A549 (cell line): ENCODE measurements around the gene SMARCA1.

ENCODE experiments used
- CTCF ChIP-seq: fragments of >200 bp; sonication (Bioruptor Twin); formaldehyde crosslinking; IDR thresholded peaks from 3 replicates; pipeline ENCODE4 v1.5.1; 2016
- ESRRA ChIP-seq: fragments of 150-350 bp; IDR thresholded peaks from 2 replicates; pipeline ENCODE4 v1.6.1; 2014; ENCODE audit warnings: mild to moderate bottlenecking, low read length, borderline replicate concordance
- MAFK ChIP-seq: fragments of 450-650 bp; IDR thresholded peaks from 2 replicates; pipeline ENCODE4 v1.6.1; 2014; ENCODE audit not compliant: partially characterized antibody
- PHF8 ChIP-seq: fragments of 200-600 bp; sonication (generic); IDR thresholded peaks from 2 replicates; pipeline ENCODE4 v1.6.1; 2016; ENCODE audit warnings: low read depth, mild to moderate bottlenecking, antibody characterized with exemption, moderate library complexity, borderline replicate concordance
- POLR2A ChIP-seq: IDR thresholded peaks from 2 replicates; pipeline ENCODE4 v1.6.1; 2012; ENCODE audit warnings: mild to moderate bottlenecking, low read length

- TF ChIP-seq ESRRA (no peak), PHF8 (no peak), POLR2A (no peak), CTCF (no peak), MAFK (no peak)
Measured at GRCh38 chrX:129445436-129445835, 77.9 kb downstream of the SMARCA1 start.
